Measurements from ENCODE around the gene MMP10.
"Not testable (repeated sequence)": the region's sequence is repeated elsewhere in the genome, so short reads cannot be mapped to it uniquely, and the experiment has no call there.

Gene MMP10

GRCh38 chr11:102783720-102784119, 3.3 kb upstream of the MMP10 start:
- no peak for DNase-seq (ENCODE audit: low spot score)

- no peak for DNase-seq (ENCODE audit: low spot score)
Observed at GRCh38 chr11:102783016-102783415, 2.6 kb upstream of the MMP10 start.

- DNase-seq (ENCODE audit: low spot score): no peak
Observed at GRCh38 chr11:102781676-102782075, 1.2 kb upstream of the MMP10 start.

- DNase-seq (ENCODE audit: low spot score): no peak
Observed at GRCh38 chr11:102776454-102776853, 4.0 kb downstream of the MMP10 start.

GRCh38 chr11:102773386-102773785, 7.0 kb downstream of the MMP10 start:
- DNase-seq (ENCODE audit: low spot score): no peak

GRCh38 chr11:102771351-102771750, 9.1 kb downstream of the MMP10 start:
- DNase-seq (ENCODE audit: low spot score): no peak

- DNase-seq (ENCODE audit: low spot score): no peak
Observed at GRCh38 chr11:102770191-102770590, 10.2 kb downstream of the MMP10 start.

GRCh38 chr11:102767800-102768199, 12.6 kb downstream of the MMP10 start:
- DNase-seq (ENCODE audit: low spot score): no peak

- DNase-seq (ENCODE audit: low spot score): no peak
Observed at GRCh38 chr11:102763440-102763839, 17.0 kb downstream of the MMP10 start.

- DNase-seq (ENCODE audit: low spot score): no peak
Observed at GRCh38 chr11:102762361-102762767, 18.1 kb downstream of the MMP10 start.

GRCh38 chr11:102761646-102762238, 18.7 kb downstream of the MMP10 start:
- no peak for DNase-seq (ENCODE audit: low spot score)

GRCh38 chr11:102760344-102761035, 19.9 kb downstream of the MMP10 start:
- no peak for DNase-seq (ENCODE audit: low spot score)

- DNase-seq (ENCODE audit: low spot score): no peak
Observed at GRCh38 chr11:102757823-102758549, 22.4 kb downstream of the MMP10 start.

GRCh38 chr11:102753267-102753666, 27.2 kb downstream of the MMP10 start:
- no peak for DNase-seq (ENCODE audit: low spot score)

GRCh38 chr11:102751673-102752072, 28.8 kb downstream of the MMP10 start:
- no peak for DNase-seq (ENCODE audit: low spot score)

GRCh38 chr11:102749101-102749722, 31.2 kb downstream of the MMP10 start:
- DNase-seq (ENCODE audit: low spot score): no peak

GRCh38 chr11:102746746-102747578, 33.5 kb downstream of the MMP10 start:
- DNase-seq (ENCODE audit: low spot score): not testable (repeated sequence)

- no peak for DNase-seq (ENCODE audit: low spot score)
Observed at GRCh38 chr11:102734650-102735049, 45.8 kb downstream of the MMP10 start.

- DNase-seq (ENCODE audit: low spot score): peak; percentile 47
Observed at GRCh38 chr11:102733232-102733875, 47.1 kb downstream of the MMP10 start.

GRCh38 chr11:102730944-102731343, 49.5 kb downstream of the MMP10 start:
- DNase-seq (ENCODE audit: low spot score): not testable (repeated sequence)

Data from HuH-7.5 (cell line).